H9 (cell line): Measurements from ENCODE around the gene HACE1. TPM values are rescaled to one million over a fixed set of nuclear protein-coding genes. Genes with fewer than 3 reads are reported as not detected.

Experiments used
- DNase-seq: peaks from one replicate; pipeline ENCODE4 v3.0.0-alpha.2; 2017
- H2AFZ ChIP-seq: one replicate; pipeline ENCODE4 v1.6.1; 2013; ENCODE audit warnings: mild to moderate bottlenecking, low read length, control low read depth, moderate library complexity
- H2AK5ac ChIP-seq: 2 replicates; pipeline ENCODE4 v1.6.1; 2013; ENCODE audit warnings: low read length, control low read depth, mixed read lengths; ENCODE audit not compliant: insufficient read length
- H2BK120ac ChIP-seq: one replicate; pipeline ENCODE4 v1.6.1; 2013; ENCODE audit warnings: low read depth, mild to moderate bottlenecking, low read length, control low read depth, inconsistent platforms; ENCODE audit not compliant: poor library complexity, severe bottlenecking
- H2BK12ac ChIP-seq: 2 replicates; pipeline ENCODE4 v1.6.1; 2013; ENCODE audit warnings: low read length, control low read depth, mixed read lengths, low read depth; ENCODE audit not compliant: insufficient read length
- H2BK15ac ChIP-seq: 2 replicates; pipeline ENCODE4 v1.6.1; 2013; ENCODE audit warnings: low read depth, low read length, control low read depth
- H2BK20ac ChIP-seq: one replicate; pipeline ENCODE4 v1.6.1; 2013; ENCODE audit warnings: low read depth, mild to moderate bottlenecking, low read length, control low read depth, inconsistent platforms; ENCODE audit not compliant: poor library complexity, severe bottlenecking
- H2BK5ac ChIP-seq: 2 replicates; pipeline ENCODE4 v1.6.1; 2013; ENCODE audit warnings: low read length, control low read depth, mixed read lengths; ENCODE audit not compliant: insufficient read length
- H3K14ac ChIP-seq: 2 replicates; pipeline ENCODE4 v1.6.1; 2013; ENCODE audit warnings: low read length, control low read depth; ENCODE audit not compliant: insufficient read depth
- H3K18ac ChIP-seq: 2 replicates; pipeline ENCODE4 v1.6.1; 2013; ENCODE audit warnings: low read depth, mild to moderate bottlenecking, mixed read lengths, low read length, control low read depth; ENCODE audit not compliant: insufficient read length
- H3K23ac ChIP-seq: 2 replicates; pipeline ENCODE4 v1.6.1; 2013; ENCODE audit warnings: low read length, control low read depth, mixed read lengths, low read depth; ENCODE audit not compliant: insufficient read length
- H3K23me2 ChIP-seq: 2 replicates; pipeline ENCODE4 v1.6.1; 2013; ENCODE audit warnings: low read depth, mild to moderate bottlenecking, mixed read lengths, low read length, control low read depth; ENCODE audit not compliant: insufficient read length, poor library complexity, severe bottlenecking
- H3K27ac ChIP-seq: 2 replicates; pipeline ENCODE4 v1.5.1; 2013; ENCODE audit warnings: low read length, control low read depth, mixed read lengths, low read depth; ENCODE audit not compliant: insufficient read length
- H3K27me3 ChIP-seq: 2 replicates; pipeline ENCODE4 v1.6.1; 2013; ENCODE audit warnings: low read length, control low read depth, inconsistent platforms; ENCODE audit not compliant: insufficient read depth
- H3K4ac ChIP-seq: 2 replicates; pipeline ENCODE4 v1.6.1; 2013; ENCODE audit warnings: low read depth, mild to moderate bottlenecking, control low read depth, inconsistent platforms, low read length, moderate library complexity
- H3K4me1 ChIP-seq: 2 replicates; pipeline ENCODE4 v1.6.1; 2013; ENCODE audit warnings: low read length, control low read depth, inconsistent platforms; ENCODE audit not compliant: insufficient read depth
- H3K4me2 ChIP-seq: 2 replicates; pipeline ENCODE4 v1.6.1; 2013; ENCODE audit warnings: low read length, control low read depth, mixed read lengths; ENCODE audit not compliant: insufficient read length, insufficient read depth
- H3K56ac ChIP-seq: 2 replicates; pipeline ENCODE4 v1.6.1; 2013; ENCODE audit warnings: low read depth, mild to moderate bottlenecking, mixed read lengths, low read length, control low read depth; ENCODE audit not compliant: insufficient read length
- H3K79me1 ChIP-seq: 2 replicates; pipeline ENCODE4 v1.6.1; 2013; ENCODE audit warnings: low read depth, mild to moderate bottlenecking, moderate library complexity, low read length, control low read depth, inconsistent platforms; ENCODE audit not compliant: insufficient read depth, poor library complexity, severe bottlenecking
- H3K79me2 ChIP-seq: 2 replicates; pipeline ENCODE4 v1.6.1; 2013; ENCODE audit warnings: low read length, control low read depth, inconsistent platforms; ENCODE audit not compliant: insufficient read depth
- H3K9ac ChIP-seq: 2 replicates; pipeline ENCODE4 v1.6.1; 2013; ENCODE audit warnings: low read length, control low read depth, mixed read lengths; ENCODE audit not compliant: insufficient read length; ENCODE audit errors: extremely low read depth
- H3K9me3 ChIP-seq: one replicate; pipeline ENCODE4 v1.6.1; 2013; ENCODE audit warnings: low read depth, low read length, inconsistent platforms; ENCODE audit not compliant: control insufficient read depth
- H3T11ph ChIP-seq: one replicate; pipeline ENCODE4 v1.6.1; 2013; ENCODE audit warnings: mild to moderate bottlenecking, low read length, control low read depth, inconsistent platforms
- H4K20me1 ChIP-seq: one replicate; pipeline ENCODE4 v1.6.1; 2013; ENCODE audit not compliant: control insufficient read depth, insufficient read length, insufficient read depth
- H4K5ac ChIP-seq: 2 replicates; pipeline ENCODE4 v1.6.1; 2013; ENCODE audit warnings: low read depth, mild to moderate bottlenecking, mixed read lengths, low read length, control low read depth; ENCODE audit not compliant: insufficient read length
- H4K8ac ChIP-seq: replicated peaks from 2 replicates; pipeline ENCODE4 v1.6.1; 2013; ENCODE audit warnings: low read length, control low read depth, mixed read lengths, low read depth; ENCODE audit not compliant: insufficient read length
- H4K91ac ChIP-seq: 2 replicates; pipeline ENCODE4 v1.6.1; 2013; ENCODE audit warnings: low read depth, mild to moderate bottlenecking, moderate library complexity, mixed read lengths, low read length, control low read depth; ENCODE audit not compliant: insufficient read length
- H3K27ac Mint-ChIP-seq, 3 experiments: 2 replicates in 2 of 3; 3 replicates in 1 of 3; pipeline ENCODE4 v1.8.0; 2020 to 2021; ENCODE audit warnings: mixed read lengths in 3 of 3, mild to moderate bottlenecking in 1 of 3, moderate library complexity in 1 of 3
- H3K27me3 Mint-ChIP-seq: 2 replicates; pipeline ENCODE4 v1.8.0; 2021; ENCODE audit warnings: low read depth, mild to moderate bottlenecking, moderate library complexity, mixed read lengths
- H3K36me3 Mint-ChIP-seq, 3 experiments: 2 replicates in 2 of 3; 3 replicates in 1 of 3; pipeline ENCODE4 v1.8.0; 2020 to 2021; ENCODE audit warnings: low read depth in 3 of 3, mixed read lengths in 3 of 3; ENCODE audit not compliant: insufficient read depth in 1 of 3
- H3K4me1 Mint-ChIP-seq, 2 experiments: 2 replicates each; pipeline ENCODE4 v1.8.0; 2020; ENCODE audit warnings: mixed read lengths in 2 of 2
- H3K4me3 Mint-ChIP-seq, 2 experiments: 2 replicates in 1 of 2; 3 replicates in 1 of 2; pipeline ENCODE4 v1.8.0; 2020 to 2021; ENCODE audit warnings: mild to moderate bottlenecking in 2 of 2, mixed read lengths in 2 of 2, moderate library complexity in 1 of 2
- H3K9me3 Mint-ChIP-seq, 2 experiments: 2 replicates in 1 of 2; 3 replicates in 1 of 2; pipeline ENCODE4 v1.8.0; 2020; ENCODE audit warnings: mild to moderate bottlenecking in 2 of 2, mixed read lengths in 2 of 2, moderate library complexity in 1 of 2
- CTCF ChIP-seq: fragments of 200-600 bp; sonication (generic); conservative IDR thresholded peaks from 3 replicates; pipeline ENCODE4 v1.8.0; 2021; ENCODE audit warnings: antibody characterized with exemption, mild to moderate bottlenecking
- WGBS: extraction: QIAGEN DNeasy Blood & Tissue Kit; methylation state at CpG from one replicate; pipeline ENCODE4 v1.1.7; 2013; ENCODE audit warnings: missing lambda C conversion rate, low lambda C conversion rate, mixed read lengths; ENCODE audit not compliant: insufficient read length; ENCODE audit errors: extremely low coverage; 5-methylcytosine and 5-hydroxymethylcytosine counted together
- total RNA-seq: library from RNA; stranded (reverse); gene quantifications from 2 replicates; pipeline ENCODE4 v1.2.1, GENCODE V29; 2021

Gene HACE1
- total RNA-seq, 1 experiment from 2014 or later, result 18.0 TPM

GRCh38 chr6:104896914-104897313 lies 37.2 kb upstream of the HACE1 start:
- Mint-ChIP-seq H3K36me3 (peaks cover 4 to 5% (median 4%) of the 10 kb centered on the region in 3 experiments; a peak in 6 of 7 replicates), H3K9me3 (peaks cover 3 to 6% of the 10 kb centered on the region in 2 experiments; a peak in 4 of 5 replicates), H3K4me1 (peaks cover 8 to 11% of the 10 kb centered on the region in 2 experiments), H3K27ac (no peak overlapping the region), H3K27me3 (no peaks in the 10 kb centered on the region), H3K4me3 (no peak overlapping the region)
- H3K79me1 ChIP-seq, result no peaks in the 10 kb centered on the region
- no peak overlapping the region for H2BK20ac ChIP-seq
- no peak overlapping the region for H3K14ac ChIP-seq
- no peak overlapping the region for H2BK12ac ChIP-seq
- H4K91ac ChIP-seq, result no peak overlapping the region
- H2AFZ ChIP-seq, result no peak overlapping the region
- H3K27ac ChIP-seq, result no peak overlapping the region
- no peak overlapping the region for H2BK5ac ChIP-seq
- no peak overlapping the region for H2BK15ac ChIP-seq
- H4K8ac ChIP-seq, result no peak overlapping the region
- no peak for DNase-seq
- H3K23me2 ChIP-seq, result no peaks in the 10 kb centered on the region
- no peaks in the 10 kb centered on the region for H3K4me1 ChIP-seq
- H3K4ac ChIP-seq, result no peak overlapping the region
- no peaks in the 10 kb centered on the region for H3K79me2 ChIP-seq
- no peak overlapping the region for H3K4me2 ChIP-seq
- no peak overlapping the region for H3K9ac ChIP-seq
- no peak overlapping the region for H3K23ac ChIP-seq
- H2BK120ac ChIP-seq, result no peak overlapping the region
- H3K9me3 ChIP-seq, result no peaks in the 10 kb centered on the region
- no peak overlapping the region for H2AK5ac ChIP-seq
- no peaks in the 10 kb centered on the region for H3K27me3 ChIP-seq
- no peak overlapping the region for H3K18ac ChIP-seq
- H3K56ac ChIP-seq, result no peak overlapping the region
- no peak overlapping the region for H4K5ac ChIP-seq
- no peaks in the 10 kb centered on the region for H4K20me1 ChIP-seq
- TF ChIP-seq CTCF, result peak; percentile 42
- no peak overlapping the region for H3T11ph ChIP-seq
- no CpG with 5 or more reads among the region's 5 CpGs for WGBS
